GM18505 (cell line): ENCODE measurements around the gene MBD4.

Source experiments
- ATAC-seq: cut with Tn5 transposase; IDR thresholded peaks from one replicate; pipeline ENCODE4 v1.9.1; 2021; ENCODE audit not compliant: unreplicated experiment
- POLR2A ChIP-seq: IDR thresholded peaks from 4 replicates; pipeline ENCODE4 v1.6.1; 2011; ENCODE audit warnings: borderline replicate concordance; ENCODE audit not compliant: insufficient read depth, insufficient read length; ENCODE audit errors: extremely low read depth

The MBD4 gene

DNA sequence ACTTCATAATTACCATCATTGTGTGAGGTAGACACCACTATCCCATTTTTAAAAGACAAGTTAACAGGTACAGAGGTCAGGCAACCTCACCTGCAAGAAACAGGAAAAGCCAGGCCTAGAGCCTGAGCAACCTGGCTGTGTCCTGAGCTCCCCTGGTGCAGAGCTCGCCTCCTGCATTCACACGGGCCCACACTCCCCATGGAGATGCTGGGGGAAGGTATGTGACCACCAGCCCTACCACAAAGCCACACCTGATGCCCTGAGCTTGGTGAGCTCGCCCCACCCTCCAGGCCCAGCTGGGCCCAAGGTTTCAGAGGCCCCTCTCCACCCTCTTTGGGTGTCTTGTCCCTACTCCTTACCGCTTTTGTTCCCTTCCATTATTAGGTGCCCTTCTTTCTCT lies 10.1 kb downstream of the MBD4 start:
- no peak for ATAC-seq

DNA sequence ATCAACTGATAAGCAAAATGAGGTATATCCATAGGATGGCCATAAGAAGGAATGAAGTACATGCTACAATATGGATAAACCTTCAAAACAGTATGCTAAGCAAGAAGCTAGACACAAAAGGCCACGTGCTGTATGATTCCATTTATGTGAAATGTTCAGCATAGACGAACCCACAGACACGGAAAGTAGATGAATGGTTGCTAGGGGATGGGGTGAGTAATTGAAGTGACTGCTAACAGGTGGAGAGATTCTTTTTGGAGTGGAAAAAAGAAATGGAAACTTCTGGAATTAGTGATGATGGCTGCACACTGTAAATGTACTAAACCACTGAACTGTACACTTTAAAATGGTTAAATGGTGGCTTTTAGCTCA lies 10.7 kb downstream of the MBD4 start:
- TF ChIP-seq POLR2A, result no peak
- ATAC-seq, result no peak

More for the DNA sequence above, 10.1 kb downstream of the MBD4 start:
- peak; percentile 44 for TF ChIP-seq POLR2A

DNA sequence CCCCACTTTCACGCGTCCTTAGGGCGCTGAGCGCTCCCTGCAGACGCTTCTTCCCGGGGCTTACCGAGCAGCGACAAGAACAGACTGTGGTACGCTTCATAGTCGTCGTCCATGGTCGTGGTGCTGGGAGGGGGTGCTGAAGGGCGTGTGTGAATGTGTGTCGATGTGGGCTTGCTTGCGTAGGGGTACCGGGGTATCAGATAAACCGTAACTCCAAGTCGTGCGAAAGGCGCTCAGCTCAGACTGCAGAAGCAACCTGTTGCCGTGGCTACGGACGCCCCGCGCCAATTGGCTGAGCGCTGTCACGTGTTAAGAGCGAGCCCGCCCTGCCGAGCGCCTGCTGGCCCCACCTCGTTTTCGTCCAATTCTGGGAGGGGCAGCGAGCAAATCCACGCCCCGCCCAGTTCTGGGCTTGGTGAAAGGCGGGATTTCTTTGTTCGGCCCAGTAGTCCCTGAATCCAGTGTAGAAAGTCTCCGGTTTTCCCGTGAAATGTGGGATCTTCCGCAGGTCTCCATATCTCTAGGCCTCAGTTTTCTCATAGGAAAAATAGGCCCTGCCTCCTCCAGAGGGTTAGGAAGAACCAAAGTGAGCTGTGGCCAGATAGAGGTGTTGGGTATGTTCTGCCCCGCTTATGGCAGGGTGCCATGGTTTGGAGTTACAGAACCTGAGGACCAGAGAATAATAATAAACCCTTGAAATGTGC lies 11.2 kb downstream of the MBD4 start, which contains the start of gene EFCAB12:
Gene EFCAB12 (minus strand): TSS at position 261 of the 704 bp plus-strand sequence. CDS start 148 bp downstream, at position 113.
- ATAC-seq, result peak; percentile 86
- TF ChIP-seq POLR2A, result peak; percentile 37

DNA sequence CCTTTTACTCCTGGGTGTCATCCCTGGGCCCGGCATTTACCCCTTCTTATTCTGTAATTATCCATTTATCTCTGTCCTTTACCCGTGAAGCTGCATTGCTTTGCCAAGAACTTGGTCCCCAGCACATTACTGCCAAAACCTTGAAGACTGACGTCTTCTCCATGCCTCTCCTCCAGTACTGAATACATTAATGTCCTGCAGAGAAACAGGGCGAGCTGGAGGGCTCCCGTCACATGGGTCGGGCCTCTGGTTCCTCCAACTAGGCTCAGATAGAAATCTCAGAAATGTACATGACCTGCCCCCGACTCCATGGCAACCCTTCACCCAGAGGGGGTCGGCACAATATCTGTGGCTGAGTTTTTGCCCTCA lies 11.8 kb downstream of the MBD4 start:
- ATAC-seq, result no peak
- TF ChIP-seq POLR2A, result no peak

DNA sequence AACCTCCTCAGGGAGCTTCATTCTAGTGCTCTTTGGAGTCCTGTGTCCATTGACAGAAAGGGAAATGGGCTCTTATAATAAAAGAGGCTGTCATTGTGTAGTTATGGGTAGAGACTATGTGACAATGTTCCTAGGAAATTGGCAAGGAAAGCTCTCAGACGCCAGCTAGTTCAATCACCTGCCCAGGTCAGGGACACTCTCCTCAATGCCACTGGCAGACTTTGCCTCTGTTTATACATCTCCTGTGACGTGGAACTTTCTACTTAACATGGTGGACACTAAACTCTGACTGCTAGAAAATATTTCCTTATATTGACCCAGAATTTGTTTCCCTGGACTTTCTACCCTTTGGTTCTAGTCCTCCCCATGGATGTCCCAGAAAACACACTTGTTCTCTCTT lies 14.1 kb downstream of the MBD4 start:
- no peak for TF ChIP-seq POLR2A
- no peak for ATAC-seq

DNA sequence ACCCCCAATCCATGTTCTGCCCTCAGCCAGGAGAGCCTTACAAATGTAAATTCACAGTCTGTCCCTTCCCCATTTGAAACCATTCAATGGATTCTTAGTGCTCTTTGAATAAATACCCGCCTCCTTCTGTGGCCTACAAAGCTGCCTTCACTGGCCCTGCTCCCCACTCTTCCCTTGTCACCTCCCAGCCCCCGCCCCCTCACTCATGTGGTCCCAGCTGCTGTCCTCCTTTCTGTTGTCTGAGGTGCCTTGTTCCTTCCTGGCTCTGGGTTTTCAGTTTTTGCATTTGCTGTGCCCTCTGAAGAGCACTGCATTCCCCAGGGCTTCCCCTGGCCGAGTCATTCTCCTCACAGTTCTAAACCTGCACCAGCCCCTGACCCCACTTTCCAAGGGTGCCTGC lies 14.5 kb downstream of the MBD4 start:
- no peak for ATAC-seq
- no peak for TF ChIP-seq POLR2A

DNA sequence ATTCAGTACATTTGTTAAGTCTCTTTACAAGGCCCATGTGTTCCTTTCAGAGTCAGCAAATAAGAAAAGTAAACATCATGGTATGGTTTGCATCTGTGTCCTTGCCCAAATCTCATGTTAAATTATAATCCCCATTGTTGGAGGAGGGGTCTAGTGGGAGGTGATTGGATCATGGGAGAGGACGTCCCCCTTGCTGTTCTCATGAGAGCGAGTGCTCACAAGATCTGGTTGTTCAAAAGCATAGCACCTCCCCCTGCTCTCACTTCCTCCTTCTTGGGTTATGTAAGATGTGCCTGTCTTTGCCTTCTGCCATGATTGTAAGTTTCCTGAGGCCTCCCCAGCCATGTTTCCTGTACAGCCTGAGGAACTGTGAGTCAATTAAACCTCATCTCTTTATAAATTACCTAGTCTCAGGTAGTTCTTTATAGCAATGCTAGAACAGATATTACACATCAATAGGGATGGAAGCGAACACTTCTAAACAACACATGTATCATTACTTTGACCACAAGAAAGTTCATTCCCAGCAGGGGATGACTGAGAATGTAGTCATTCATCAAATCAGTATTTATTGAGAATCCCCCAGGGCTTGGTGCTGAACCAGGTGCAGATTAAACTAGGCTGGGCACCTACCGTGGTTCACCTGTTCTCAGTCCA lies 15.4 kb downstream of the MBD4 start:
- ATAC-seq, result peak; percentile 60
- no peak for TF ChIP-seq POLR2A

DNA sequence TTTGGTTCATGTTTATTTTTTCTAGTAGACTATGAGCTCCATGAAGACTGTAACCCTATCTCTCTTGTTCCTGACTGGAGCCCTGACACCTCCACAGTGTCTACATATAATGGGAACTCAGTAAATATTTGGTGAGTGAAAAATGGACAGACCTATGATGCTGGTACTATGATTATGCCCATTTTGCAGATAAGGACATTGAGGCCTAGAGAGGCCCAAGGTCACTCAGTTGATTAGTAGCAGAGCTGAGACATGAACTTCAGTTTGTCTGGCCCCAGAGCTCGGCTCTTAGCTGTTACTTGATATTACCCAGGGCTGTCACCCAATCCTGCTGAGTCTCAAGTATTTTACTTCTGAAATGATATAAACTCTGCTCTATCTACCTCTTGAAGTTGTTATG lies 16.9 kb downstream of the MBD4 start:
- no peak for ATAC-seq
- no peak for TF ChIP-seq POLR2A

DNA sequence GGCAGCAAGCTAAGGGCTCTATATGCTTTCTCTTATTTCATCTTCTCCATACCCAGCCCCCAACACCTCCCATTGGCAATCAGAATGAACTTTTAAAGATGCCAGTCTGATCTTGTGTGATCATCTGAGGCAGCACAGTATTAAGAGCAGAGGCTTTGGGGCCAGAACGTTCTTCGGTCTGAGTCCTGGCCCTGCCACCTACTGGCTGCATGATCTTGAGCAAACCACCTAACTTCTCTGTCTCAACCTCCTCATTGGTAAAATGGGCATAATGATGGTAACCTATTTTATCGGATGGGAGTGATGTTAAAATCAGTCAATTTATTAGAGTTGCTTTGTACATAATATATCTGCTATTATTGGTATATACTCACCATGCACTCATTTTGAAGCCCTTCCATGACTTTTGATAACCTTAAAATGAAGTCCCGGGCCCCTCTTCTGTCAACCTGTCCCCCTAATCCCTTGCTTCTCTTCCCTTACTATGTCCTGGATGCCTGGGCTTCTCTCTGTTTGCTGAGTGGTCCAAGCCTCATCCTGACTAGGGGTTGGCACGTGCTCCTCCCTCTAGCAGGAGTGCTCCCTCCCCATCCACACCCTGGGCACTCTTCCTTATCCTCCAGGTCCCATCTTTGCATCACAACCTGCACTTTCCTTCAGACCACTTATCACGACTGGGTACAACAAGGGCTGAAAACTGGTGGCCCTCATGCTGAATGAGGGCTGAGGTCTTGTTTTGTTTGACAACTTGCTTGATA lies 17.6 kb downstream of the MBD4 start:
- no peak for TF ChIP-seq POLR2A
- no peak for ATAC-seq

DNA sequence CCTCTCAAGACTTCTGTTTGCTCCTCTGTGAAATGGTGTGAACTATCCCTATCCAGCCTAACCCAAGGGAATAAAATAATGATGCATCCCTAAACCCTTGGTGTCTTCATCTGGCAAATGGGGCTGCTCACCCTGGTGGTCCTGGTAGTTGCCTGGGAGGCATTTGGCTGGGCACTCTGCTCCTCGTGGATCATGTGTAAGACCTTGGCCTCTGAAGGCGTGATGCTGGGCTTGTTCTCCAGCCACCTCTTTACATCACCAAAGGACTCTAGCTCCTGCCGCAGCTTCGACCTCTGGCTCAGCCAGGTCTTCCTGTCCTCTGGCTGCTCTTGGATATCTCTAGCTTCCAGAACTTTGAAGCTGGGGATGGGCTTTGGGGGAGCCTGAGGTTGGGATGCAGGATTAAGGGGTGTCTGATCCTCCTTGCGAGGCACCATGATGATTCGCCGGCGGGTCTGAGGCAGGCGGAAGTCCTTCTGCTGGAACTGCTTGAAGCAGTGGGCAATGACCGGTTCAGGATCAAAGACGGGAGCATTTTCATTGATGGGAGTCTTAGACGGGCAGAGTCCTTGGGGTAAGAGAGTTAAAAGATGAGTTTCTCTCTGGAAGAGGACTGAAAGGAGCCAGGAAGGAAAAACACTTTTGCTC lies 18.4 kb downstream of the MBD4 start:
- ATAC-seq, result no peak
- TF ChIP-seq POLR2A, result no peak

DNA sequence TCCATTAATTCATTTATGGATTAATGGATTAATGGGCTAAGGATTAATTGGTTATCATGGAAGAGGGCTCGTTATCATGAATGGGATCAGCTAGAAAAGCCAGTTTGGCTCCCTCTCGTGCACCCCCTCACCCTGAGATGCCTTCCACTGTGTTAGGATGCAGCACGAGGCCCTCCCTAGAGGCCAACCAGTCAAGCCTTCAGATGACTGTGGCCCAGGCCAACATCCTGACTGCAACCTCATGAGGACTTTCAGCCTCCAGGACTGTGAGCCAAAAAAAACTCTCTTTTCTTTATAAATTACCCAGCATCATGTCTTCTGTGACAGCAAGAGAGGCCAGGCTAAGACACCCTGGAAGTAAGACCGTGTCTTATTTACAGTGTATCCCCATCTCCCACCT lies 20.3 kb downstream of the MBD4 start:
- no peak for TF ChIP-seq POLR2A
- ATAC-seq, result no peak

DNA sequence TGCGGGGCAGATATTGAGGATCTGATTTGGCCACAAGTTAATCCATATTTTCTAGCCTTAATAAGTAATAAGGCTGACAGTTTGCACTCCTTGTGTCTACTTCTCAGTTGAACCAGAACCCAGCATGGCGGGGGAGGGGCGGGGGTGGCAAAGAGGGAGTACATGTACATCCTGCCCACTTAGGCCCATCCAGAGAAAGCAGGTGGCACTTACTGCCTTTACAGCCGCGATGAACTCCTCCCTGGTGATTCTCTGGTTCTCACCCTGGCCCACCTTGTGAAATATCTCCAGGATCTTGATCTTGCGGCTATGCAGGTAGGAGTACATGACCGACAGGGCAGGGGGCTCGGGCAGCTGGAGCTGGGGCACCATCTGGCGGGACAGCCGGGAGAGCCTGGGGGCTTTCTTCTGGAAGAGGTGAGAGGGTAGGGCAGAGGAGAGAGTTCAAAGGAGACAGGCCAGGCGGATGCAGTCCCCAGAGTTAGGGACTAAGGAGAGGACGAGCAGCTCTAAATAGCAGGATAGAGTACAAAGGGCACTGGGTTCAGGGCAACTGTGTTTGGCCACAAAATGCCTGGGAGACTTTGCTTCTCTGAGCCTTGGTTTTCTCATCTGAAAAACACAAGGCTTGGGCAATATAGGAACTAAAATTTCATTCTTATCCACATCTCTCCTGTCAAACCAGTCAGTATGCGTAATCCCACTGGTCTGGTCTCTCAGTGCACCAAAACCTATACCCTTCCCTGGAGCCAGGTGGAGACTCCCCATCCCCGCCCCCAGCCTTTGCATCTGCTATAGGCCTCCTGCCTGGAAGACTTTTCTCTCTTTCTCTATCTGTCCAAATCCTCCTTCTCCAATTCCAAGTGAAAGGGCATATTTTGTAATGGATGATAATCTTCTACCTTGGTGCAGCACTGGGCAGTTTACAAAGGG lies 21.4 kb downstream of the MBD4 start:
- no peak for TF ChIP-seq POLR2A
- ATAC-seq, result no peak
